GM12878 (cell line): Measurements from ENCODE around the gene MCHR1. TPM values are rescaled to one million over a fixed set of nuclear protein-coding genes. Genes with fewer than 3 reads are reported as not detected.

Experiments used
- ATAC-seq: fragments of 200-7000 bp; cut with Tn5 transposase; 3 replicates; pipeline ENCODE4 v1.9.1; 2020; ENCODE audit warnings: mild to moderate bottlenecking, moderate library complexity
- BruUV-seq: library from RNA; stranded (reverse); fragments of 400-500 nt; replicated peaks from 2 replicates; lab custom pipeline; 2021; lab: Mats Ljungman, UMichigan
- CTCF ChIA-PET: fragments of 300-600 bp; sonication (Branson Sonifier 250); formaldehyde crosslinking; extraction: SDS; loops from one replicate; lab custom pipeline; 2021; ENCODE audit warnings: inconsistent platforms; lab: Yijun Ruan, JAX
- POLR2A ChIA-PET: fragments of 350-600 bp; formaldehyde crosslinking; extraction: SDS; loops from one replicate; lab custom pipeline; 2021; ENCODE audit warnings: inconsistent platforms; lab: Charles Lee
- RAD21 ChIA-PET: fragments of 300-600 bp; sonication (Branson Sonifier 250); formaldehyde crosslinking; loops from one replicate; lab custom pipeline; 2023; ENCODE audit warnings: antibody characterized with exemption; ENCODE audit not compliant: unreplicated experiment; lab: Charles Lee
- SMC1A ChIA-PET: fragments of 300-600 bp; sonication (Branson Sonifier 250); formaldehyde crosslinking; loops from one replicate; lab custom pipeline; 2023; ENCODE audit not compliant: unreplicated experiment, uncharacterized antibody; lab: Charles Lee
- DNase-seq: peaks from one replicate; pipeline ENCODE4 v3.0.0-alpha.2; 2011; ENCODE audit warnings: low read depth, low spot score
- FAIRE-seq: peaks from 3 replicates; lab custom pipeline; 2011; peaks lifted over from hg19 to GRCh38; lab: Jason Lieb, UNC
- H2AFZ ChIP-seq: 2 replicates; pipeline ENCODE4 v1.6.0; 2011; ENCODE audit warnings: low read depth, low read length, control low read depth; ENCODE audit not compliant: control insufficient read depth
- H3K27ac ChIP-seq: 2 replicates; pipeline ENCODE4 v1.5.1; 2011; ENCODE audit warnings: control low read depth; ENCODE audit not compliant: control insufficient read depth, insufficient read depth
- H3K27me3 ChIP-seq, 2 experiments: replicated peaks in 1 of 2; 2 replicates each; pipeline versions ENCODE4 v1.6.0 to v1.6.1; 2011; ENCODE audit warnings: low read length in 1 of 2; ENCODE audit not compliant: control insufficient read depth in 2 of 2, insufficient read depth in 2 of 2
- H3K36me3 ChIP-seq, 2 experiments: 2 replicates each; pipeline ENCODE4 v1.5.1; 2011; ENCODE audit warnings: low read length in 1 of 2; ENCODE audit not compliant: control insufficient read depth in 2 of 2, insufficient read depth in 2 of 2
- H3K4me1 ChIP-seq: 2 replicates; pipeline ENCODE4 v1.6.1; 2011; ENCODE audit warnings: mild to moderate bottlenecking, low read length, moderate library complexity, mixed read lengths; ENCODE audit not compliant: control insufficient read depth, insufficient read depth
- H3K4me2 ChIP-seq: 2 replicates; pipeline ENCODE4 v1.6.0; 2011; ENCODE audit warnings: control low read depth; ENCODE audit not compliant: control insufficient read depth, insufficient read depth
- H3K4me3 ChIP-seq: fragments of 200-600 bp; sonication (generic); 2 replicates; pipeline ENCODE4 v1.5.1; 2016
- H3K79me2 ChIP-seq: 2 replicates; pipeline ENCODE4 v1.6.0; 2011; ENCODE audit warnings: low read length; ENCODE audit not compliant: control insufficient read depth, insufficient read depth
- H3K9ac ChIP-seq: 2 replicates; pipeline ENCODE4 v1.8.0; 2011; ENCODE audit warnings: low read length, control low read depth, mixed read lengths; ENCODE audit not compliant: control insufficient read depth, insufficient read depth
- H3K9me3 ChIP-seq: replicated peaks from 3 replicates; pipeline ENCODE4 v1.5.1; 2011; ENCODE audit warnings: mild to moderate bottlenecking, low read length; ENCODE audit not compliant: control insufficient read depth, insufficient read depth
- H4K20me1 ChIP-seq: 2 replicates; pipeline ENCODE4 v1.6.0; 2011; ENCODE audit not compliant: control insufficient read depth, insufficient read depth
- BCL11A ChIP-seq: IDR thresholded peaks from 2 replicates; pipeline ENCODE4 v1.6.1; 2011; ENCODE audit warnings: low read depth, low read length
- E2F4 ChIP-seq: IDR thresholded peaks from 2 replicates; pipeline ENCODE4 v1.6.1; 2012; ENCODE audit warnings: low read depth, low read length, improper control_type of control experiment
- EED ChIP-seq: sonication (generic); IDR thresholded peaks from 2 replicates; pipeline ENCODE4 v1.6.1; 2016; ENCODE audit warnings: antibody characterized with exemption, low read depth
- HCFC1 ChIP-seq: fragments of 150-350 bp; IDR thresholded peaks from 2 replicates; pipeline ENCODE4 v1.6.1; 2014; ENCODE audit warnings: low read length
- IRF5 ChIP-seq: fragments of 450-650 bp; IDR thresholded peaks from 2 replicates; pipeline ENCODE4 v1.6.1; 2017; ENCODE audit warnings: borderline replicate concordance
- JUNB ChIP-seq: IDR thresholded peaks from 2 replicates; pipeline ENCODE4 v1.6.1; 2016; ENCODE audit warnings: antibody characterized with exemption, mild to moderate bottlenecking
- MXI1 ChIP-seq: fragments of 150-350 bp; IDR thresholded peaks from 2 replicates; pipeline ENCODE4 v1.6.1; 2011; ENCODE audit warnings: low read depth, mild to moderate bottlenecking, inconsistent platforms, low read length, improper control_type of control experiment
- MYB ChIP-seq: fragments of 150-350 bp; IDR thresholded peaks from 2 replicates; pipeline ENCODE4 v1.6.1; 2014; ENCODE audit warnings: mild to moderate bottlenecking, low read depth, low read length, borderline replicate concordance
- NKRF ChIP-seq: fragments of 450-650 bp; conservative IDR thresholded peaks from 2 replicates; pipeline ENCODE4 v1.6.1; 2017; ENCODE audit warnings: mild to moderate bottlenecking, moderate library complexity
- RB1 ChIP-seq: fragments of 450-650 bp; formaldehyde crosslinking; IDR thresholded peaks from 2 replicates; pipeline ENCODE4 v1.6.1; 2017; ENCODE audit warnings: mild to moderate bottlenecking, borderline replicate concordance
- REST ChIP-seq: IDR thresholded peaks from 2 replicates; pipeline ENCODE4 v1.6.1; 2012; ENCODE audit warnings: mild to moderate bottlenecking, low read depth, low read length
- SIX5 ChIP-seq: IDR thresholded peaks from 2 replicates; pipeline ENCODE4 v1.6.1; 2011; ENCODE audit warnings: mild to moderate bottlenecking, low read depth, low read length, moderate library complexity; ENCODE audit not compliant: severe bottlenecking
- WRNIP1 ChIP-seq: IDR thresholded peaks from 2 replicates; pipeline ENCODE4 v1.6.1; 2011; ENCODE audit warnings: low read depth, low read length, improper control_type of control experiment, borderline replicate concordance
- WGBS: methylation state at CpG from one replicate; pipeline ENCODE4 v1.1.6; 2016; ENCODE audit warnings: low lambda C conversion rate; ENCODE audit not compliant: insufficient replicate concordance, insufficient coverage; ENCODE audit errors: missing lambda C conversion rate; 5-methylcytosine and 5-hydroxymethylcytosine counted together
- in situ Hi-C: fragments of 300-500 bp; cut with MboI; formaldehyde crosslinking; loops from 9 replicates; pipeline ENCODE4 v1.14.3; 2018; ENCODE audit warnings: mixed read lengths
- intact Hi-C: fragments of 100-400 bp; cut with micrococcal nuclease; formaldehyde crosslinking; loops from one replicate; pipeline ENCODE4 v1.14.2; 2022; ENCODE audit not compliant: unreplicated experiment
- polyA plus RNA-seq, 11 experiments: library from polyadenylated mRNA; depleted of rRNA in 4 of 11; unstranded in 6 of 11; stranded (reverse) in 5 of 11; fragments of >200 nt; fragmentation: Nextera tagmentation in 4 of 11; fragmentation: Illumina TruSeq in 1 of 11; extraction: Ambion mirVana in 4 of 11; extraction: Trizol in 1 of 11; gene quantifications; 1 replicate in 1 of 11; 2 replicates in 10 of 11; pipeline versions ENCODE4 v1.2.1 to v1.2.3, GENCODE V29; 2011 to 2016; ENCODE audit warnings: inconsistent platforms in 2 of 11, missing spikeins in 2 of 11, low read depth in 1 of 11
- total RNA-seq, 4 experiments: library from RNA; depleted of rRNA in 3 of 4; stranded (reverse); fragments of >200 nt in 3 of 4; fragmentation: Illumina TruSeq in 1 of 4; extraction: Trizol in 1 of 4; gene quantifications; 2 replicates each; pipeline versions ENCODE4 v1.2.1 to v1.2.3, GENCODE V29; 2013 to 2021
- TF ChIP-seq, protein P1 (sequence below): IDR thresholded peaks from 2 replicates; pipeline ENCODE4 v1.6.1; 2011; ENCODE audit warnings: borderline replicate concordance, low read depth, mild to moderate bottlenecking, moderate library complexity, mixed read lengths, low read length; ENCODE audit not compliant: insufficient read depth; ENCODE audit errors: extremely low read length

MCHR1 gene
- total and polyA plus RNA-seq, 10 of the 15 experiments (the other 5 are each of a cell fraction or from before 2014, with no cell fraction given): not detected

- no peak for DNase-seq
- Histone ChIP-seq H3K9ac (no peak overlapping the region), H3K4me2 (no peak overlapping the region), H2AFZ (no peak overlapping the region), H4K20me1 (no peaks in the 10 kb centered on the region), H3K27me3 (no peaks in the 10 kb centered on the region), H3K4me3 (no peak overlapping the region), H3K79me2 (no peaks in the 10 kb centered on the region), H3K4me1 (no peaks in the 10 kb centered on the region; the same call in 1 of the 2 replicates), H3K36me3 (no peaks in the 10 kb centered on the region), H3K9me3 (no peaks in the 10 kb centered on the region; the same call in 2 of the 3 replicates), H3K27ac (no peak overlapping the region)
- no TSS peak for BruUV-seq
- ChIA-PET POLR2A (interaction anchor here (0.5 to 1.4 kb wide), 3 partner anchors 32 to 286 kb away, joined by 3 to 4 read pairs (median 4); no protein-coding TSS in a partner anchor), RAD21 (no interaction called here), CTCF (interaction anchor here (1.3 to 1.5 kb wide), 2 partner anchors 19 to 94 kb away, joined by 3 read pairs; no protein-coding TSS in a partner anchor), SMC1A (interaction anchor here (1.1 to 1.7 kb wide), 3 partner anchors 17 to 142 kb away, joined by 3 to 7 read pairs (median 5); no protein-coding TSS in a partner anchor)
- FAIRE-seq: no peak
- 71% methylated on average over 7 of the region's 7 CpGs for WGBS
- in situ Hi-C loops: no loop called here
- intact Hi-C loops: no loop called here
- no peak for ATAC-seq
- TF ChIP-seq NKRF (no peak), RB1 (no peak), WRNIP1 (no peak), BCL11A (no peak), SIX5 (no peak), REST (no peak), JUNB (no peak), EED (no peak), E2F4 (no peak), MYB (no peak), IRF5 (no peak), HCFC1 (no peak), MXI1 (no peak)
- TF ChIP-seq, protein P1, sequence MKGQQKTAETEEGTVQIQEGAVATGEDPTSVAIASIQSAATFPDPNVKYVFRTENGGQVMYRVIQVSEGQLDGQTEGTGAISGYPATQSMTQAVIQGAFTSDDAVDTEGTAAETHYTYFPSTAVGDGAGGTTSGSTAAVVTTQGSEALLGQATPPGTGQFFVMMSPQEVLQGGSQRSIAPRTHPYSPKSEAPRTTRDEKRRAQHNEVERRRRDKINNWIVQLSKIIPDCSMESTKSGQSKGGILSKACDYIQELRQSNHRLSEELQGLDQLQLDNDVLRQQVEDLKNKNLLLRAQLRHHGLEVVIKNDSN: no peak
These were observed 13.0 kb upstream of the MCHR1 start for GRCh38 chr22:40666151-40666848.
